ENCODE results near the gene JOSD2. TPM values are rescaled to one million over a fixed set of nuclear protein-coding genes. Genes with fewer than 3 reads are reported as not detected.

Gene JOSD2
- total RNA-seq, 2 donors from 2014 or later = 12.1 to 13.7 TPM

- H3K36me3 ChIP-seq (ENCODE audit: control insufficient read depth, insufficient read depth, low read length) = no peaks in the 10 kb centered on the region
- peaks cover 28% of the 10 kb centered on the region for H3K9me3 ChIP-seq (ENCODE audit: control insufficient read depth, low read length)
- no peaks in the 10 kb centered on the region for H3K9me3 Mint-ChIP-seq
- H3K4me1 Mint-ChIP-seq = no peaks in the 10 kb centered on the region
- H3K9ac ChIP-seq (ENCODE audit: extremely low read depth, low read length, poor library complexity, severe bottlenecking) = no peak overlapping the region
- TF ChIP-seq CTCF (conservative IDR thresholded peaks at IDR 0.05) = no peak
- 67 to 83% methylated on average over 4 to 12 of the region's 12 CpGs for WGBS, 2 experiments (ENCODE audit: insufficient coverage in 1 of 2, insufficient read length in 1 of 2)
- no peak overlapping the region for H3K4me3 Mint-ChIP-seq
- peaks cover 29% of the 10 kb centered on the region for H3K27me3 ChIP-seq (ENCODE audit: control insufficient read depth, insufficient read depth, low read length, poor library complexity, severe bottlenecking)
- no peak overlapping the region for H3K27ac Mint-ChIP-seq
- DNase-seq = no peak
- H3K27me3 Mint-ChIP-seq (ENCODE audit: insufficient read depth) = peaks cover 9% of the 10 kb centered on the region
- H3K4me3 ChIP-seq (ENCODE audit: low read length) = no peak overlapping the region
- no peak overlapping the region for H3K27ac ChIP-seq (ENCODE audit: low read depth, low read length)
- no peaks in the 10 kb centered on the region for H3K36me3 Mint-ChIP-seq (ENCODE audit: low read depth)
- H3K4me1 ChIP-seq (ENCODE audit: control insufficient read depth, insufficient read depth, low read length) = no peaks in the 10 kb centered on the region
Measured at GRCh38 chr19:50501186-50501567, 9.8 kb downstream of the JOSD2 start.

GRCh38 chr19:50500753-50501151 lies 10.2 kb downstream of the JOSD2 start:
- no peak for DNase-seq
- Mint-ChIP-seq H3K4me1 (no peaks in the 10 kb centered on the region), H3K9me3 (no peaks in the 10 kb centered on the region), H3K27ac (no peak overlapping the region), H3K4me3 (no peak overlapping the region), H3K36me3 (ENCODE audit: low read depth) (no peaks in the 10 kb centered on the region), H3K27me3 (ENCODE audit: insufficient read depth) (peaks cover 12% of the 10 kb centered on the region)
- Histone ChIP-seq H3K36me3 (ENCODE audit: control insufficient read depth, insufficient read depth, low read length) (no peaks in the 10 kb centered on the region), H3K9me3 (ENCODE audit: control insufficient read depth, low read length) (peaks cover 28% of the 10 kb centered on the region), H3K9ac (ENCODE audit: extremely low read depth, low read length, poor library complexity, severe bottlenecking) (no peak overlapping the region), H3K4me1 (ENCODE audit: control insufficient read depth, insufficient read depth, low read length) (no peaks in the 10 kb centered on the region), H3K27me3 (ENCODE audit: control insufficient read depth, insufficient read depth, low read length, poor library complexity, severe bottlenecking) (peaks cover 29% of the 10 kb centered on the region), H3K4me3 (ENCODE audit: low read length) (no peak overlapping the region), H3K27ac (ENCODE audit: low read depth, low read length) (no peak overlapping the region)
- no peak for TF ChIP-seq CTCF (conservative IDR thresholded peaks at IDR 0.05)
- WGBS, 2 experiments (ENCODE audit: insufficient coverage in 1 of 2, insufficient read length in 1 of 2) = 68 to 78% methylated on average over 7 to 10 of the region's 10 CpGs

- H3K36me3 ChIP-seq (ENCODE audit: control insufficient read depth, insufficient read depth, low read length) = no peaks in the 10 kb centered on the region
- H3K27ac ChIP-seq (ENCODE audit: low read depth, low read length) = no peak overlapping the region
- H3K27me3 Mint-ChIP-seq (ENCODE audit: insufficient read depth) = peaks cover 16% of the 10 kb centered on the region
- peaks cover 29% of the 10 kb centered on the region for H3K27me3 ChIP-seq (ENCODE audit: control insufficient read depth, insufficient read depth, low read length, poor library complexity, severe bottlenecking)
- no peak overlapping the region for H3K9ac ChIP-seq (ENCODE audit: extremely low read depth, low read length, poor library complexity, severe bottlenecking)
- peaks cover 28% of the 10 kb centered on the region for H3K9me3 ChIP-seq (ENCODE audit: control insufficient read depth, low read length)
- no peak overlapping the region for H3K4me3 Mint-ChIP-seq
- peak; percentile 77 for DNase-seq
- no peaks in the 10 kb centered on the region for H3K9me3 Mint-ChIP-seq
- H3K4me3 ChIP-seq (ENCODE audit: low read length) = no peak overlapping the region
- TF ChIP-seq CTCF (conservative IDR thresholded peaks at IDR 0.05) = peak; percentile 63
- no peaks in the 10 kb centered on the region for H3K4me1 Mint-ChIP-seq
- no peaks in the 10 kb centered on the region for H3K36me3 Mint-ChIP-seq (ENCODE audit: low read depth)
- 18 to 44% methylated on average over 17 to 25 of the region's 27 CpGs for WGBS, 2 experiments (ENCODE audit: insufficient coverage in 1 of 2, insufficient read length in 1 of 2)
- no peak overlapping the region for H3K27ac Mint-ChIP-seq
- H3K4me1 ChIP-seq (ENCODE audit: control insufficient read depth, insufficient read depth, low read length) = no peaks in the 10 kb centered on the region
Measured at GRCh38 chr19:50500060-50500752, 10.8 kb downstream of the JOSD2 start.
